LoVo (cell line): ENCODE results near the gene CMTR1.
"Not testable (repeated sequence)": the region's sequence is repeated elsewhere in the genome, so short reads cannot be mapped to it uniquely, and the experiment has no call there.

Source experiments
- DNase-seq: peaks from one replicate; pipeline ENCODE4 v3.0.0-alpha.2; 2016; ENCODE audit warnings: low spot score

Gene CMTR1

GRCh38 chr6:37491830-37492208 is 58.8 kb downstream of the CMTR1 start:
- no peak for DNase-seq

DNA sequence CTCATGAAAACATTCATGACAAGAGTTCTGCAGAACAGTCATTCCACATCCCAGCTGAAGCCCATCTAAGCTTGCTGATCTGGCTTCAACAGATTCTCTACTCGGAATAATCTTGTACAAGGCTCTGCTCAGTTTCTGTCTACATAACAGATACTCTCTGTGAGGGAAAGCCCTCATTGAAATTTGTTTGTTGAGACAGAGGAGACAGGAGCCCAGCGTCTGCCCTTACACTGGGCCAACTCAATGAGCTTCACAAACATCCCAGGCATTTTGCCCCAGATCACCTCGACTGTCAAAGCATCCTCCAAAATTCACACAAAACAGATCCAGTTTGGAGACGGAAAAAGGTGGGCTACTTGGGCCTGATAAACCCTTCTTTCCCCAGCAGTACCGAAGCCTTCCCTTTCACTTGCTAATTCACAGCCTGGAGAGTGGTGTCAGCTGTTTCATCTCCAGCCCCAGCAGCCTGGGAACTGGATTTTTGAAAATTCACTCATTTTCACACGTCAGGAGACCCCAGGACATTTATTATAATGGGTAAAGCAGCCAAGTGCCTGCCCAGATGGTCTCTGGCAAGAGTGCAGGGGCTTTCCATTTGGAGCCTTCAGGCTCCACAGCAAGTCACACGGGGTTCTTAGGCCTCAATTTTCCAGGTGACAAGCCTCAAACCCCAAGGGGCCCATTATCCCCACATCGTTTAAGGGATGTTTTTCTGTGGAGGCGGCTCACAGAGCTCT is 59.4 kb downstream of the CMTR1 start:
- no peak for DNase-seq

DNA sequence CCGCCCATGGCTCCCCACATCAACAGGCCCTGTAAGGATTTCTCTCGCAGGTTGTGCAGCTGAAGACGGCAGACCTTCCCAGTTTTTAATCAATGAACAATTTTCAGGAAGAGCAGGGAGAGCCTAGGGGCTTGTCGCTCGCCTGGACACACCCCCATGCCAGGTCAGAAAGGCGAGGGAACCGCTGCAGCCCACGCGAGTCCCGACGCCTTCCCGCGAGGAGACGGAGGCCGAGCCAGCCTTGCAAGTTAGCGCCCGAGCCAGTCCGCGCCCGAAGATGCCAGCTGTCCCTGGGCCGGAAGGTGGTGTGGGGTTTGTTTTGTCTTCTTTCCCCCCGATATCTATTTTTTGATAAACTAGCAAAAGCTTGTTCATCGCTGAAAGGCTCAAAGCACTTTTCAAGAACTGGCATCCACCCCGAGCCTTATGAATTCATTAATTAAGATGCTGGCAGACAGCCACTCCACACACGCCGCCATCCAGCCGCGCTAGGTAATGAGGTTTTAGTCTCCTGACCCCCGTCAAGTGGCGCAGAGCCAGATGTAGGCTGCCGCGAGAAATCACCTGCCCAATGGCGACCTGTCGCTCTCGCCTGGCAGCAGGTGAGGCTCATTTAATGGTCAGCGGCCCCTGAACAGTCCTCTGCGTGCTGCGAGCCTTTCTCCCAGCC is 60.1 kb downstream of the CMTR1 start:
- DNase-seq = no peak

- DNase-seq = no peak
Measured at GRCh38 chr6:37493661-37493995, 60.6 kb downstream of the CMTR1 start.

GRCh38 chr6:37495244-37495934 is 62.4 kb downstream of the CMTR1 start:
- no peak for DNase-seq

- no peak for DNase-seq
Measured at GRCh38 chr6:37496951-37497885, 64.2 kb downstream of the CMTR1 start.

GRCh38 chr6:37499433-37500293 is 66.6 kb downstream of the CMTR1 start, which contains the start of gene CCDC167:
CCDC167 (minus strand) TSS chr6:37499893; CDS start chr6:37499863, 30 bp downstream.
- DNase-seq = peak; percentile 96

- no peak for DNase-seq
Measured at GRCh38 chr6:37500294-37500608, 67.2 kb downstream of the CMTR1 start.

- not testable (repeated sequence) for DNase-seq
Measured at GRCh38 chr6:37500904-37501303, 67.9 kb downstream of the CMTR1 start.

GRCh38 chr6:37501632-37502491 is 68.8 kb downstream of the CMTR1 start:
- no peak for DNase-seq

DNA sequence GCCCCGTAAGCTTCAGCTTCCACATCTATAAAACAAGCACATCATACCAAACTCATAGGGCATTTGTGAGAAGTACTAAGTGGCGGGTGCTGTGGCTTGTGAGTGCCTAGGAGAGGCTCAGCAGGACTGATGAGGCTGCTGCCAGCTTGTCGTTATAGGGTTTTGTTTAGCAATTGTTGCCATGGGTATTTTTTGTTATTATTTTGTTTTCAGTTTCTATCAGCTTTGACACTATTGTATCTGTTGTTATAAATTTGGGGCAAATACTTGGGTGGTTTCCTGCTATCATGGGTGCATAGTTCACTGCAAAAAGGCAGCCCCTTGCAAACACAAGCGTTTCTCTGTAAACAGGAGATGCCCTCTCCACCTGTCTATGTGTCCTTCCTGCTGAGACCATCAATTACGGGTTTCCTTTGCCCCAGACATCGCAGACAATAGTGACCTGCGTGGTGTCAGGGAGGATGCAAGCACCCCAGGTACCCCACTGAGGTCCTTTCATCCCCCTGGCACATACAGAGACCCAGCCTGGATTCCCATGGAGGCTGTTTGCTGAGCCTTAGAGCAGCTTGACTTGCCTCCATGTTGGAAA is 69.8 kb downstream of the CMTR1 start:
- no peak for DNase-seq

DNA sequence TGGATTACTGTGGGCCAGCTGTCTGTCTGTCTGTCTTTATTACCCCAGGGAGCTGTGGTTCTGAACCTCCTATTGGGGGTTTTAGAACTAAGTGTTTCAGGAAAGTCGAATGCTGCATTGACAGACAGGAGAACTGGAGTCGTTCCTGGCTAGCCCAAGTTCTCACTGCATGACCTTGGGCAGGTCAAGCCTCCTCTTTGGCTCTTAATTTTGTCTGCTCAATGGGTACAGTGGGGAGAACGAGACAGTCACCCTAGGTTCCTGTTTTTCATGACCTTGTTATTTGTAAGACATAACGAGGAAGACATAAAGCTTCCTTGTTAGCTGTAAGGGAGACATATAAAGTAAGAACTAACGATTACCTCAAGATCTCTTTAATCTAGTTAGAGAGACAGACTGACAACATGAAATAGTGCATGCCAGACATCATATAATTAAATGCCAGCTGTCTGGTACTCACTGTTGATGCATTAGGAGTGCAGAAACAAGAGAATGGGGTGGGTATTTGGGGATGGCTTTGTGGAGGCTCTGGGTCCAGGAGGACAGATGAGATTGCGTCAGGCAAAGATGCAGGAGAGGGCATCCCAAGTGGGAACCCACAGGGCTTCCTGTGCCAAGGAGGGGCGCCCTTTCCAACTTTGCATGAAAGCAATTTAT is 70.4 kb downstream of the CMTR1 start:
- no peak for DNase-seq

DNA sequence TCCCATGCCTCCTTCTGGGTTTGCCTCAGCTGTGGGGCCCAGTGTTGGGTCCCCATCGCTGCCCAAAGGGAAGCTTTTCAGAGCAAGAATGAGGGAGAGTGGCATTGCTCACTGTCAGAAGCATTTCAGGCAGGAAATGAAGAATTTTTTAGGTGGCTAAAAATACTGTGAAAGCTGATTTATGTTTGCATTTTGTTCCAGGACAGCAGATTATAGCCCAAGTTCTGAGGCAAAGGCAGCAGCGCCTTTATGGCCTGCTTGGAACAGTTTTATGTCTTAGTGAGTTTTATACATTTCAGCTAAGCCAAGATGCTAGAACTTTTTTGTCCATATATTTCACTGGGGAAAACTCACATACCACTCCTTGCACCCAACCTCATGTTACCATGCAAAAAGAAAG is 71.0 kb downstream of the CMTR1 start:
- no peak for DNase-seq

- DNase-seq = no peak
Measured at GRCh38 chr6:37506479-37506878, 73.5 kb downstream of the CMTR1 start.

GRCh38 chr6:37507077-37507476 is 74.1 kb downstream of the CMTR1 start:
- no peak for DNase-seq

DNA sequence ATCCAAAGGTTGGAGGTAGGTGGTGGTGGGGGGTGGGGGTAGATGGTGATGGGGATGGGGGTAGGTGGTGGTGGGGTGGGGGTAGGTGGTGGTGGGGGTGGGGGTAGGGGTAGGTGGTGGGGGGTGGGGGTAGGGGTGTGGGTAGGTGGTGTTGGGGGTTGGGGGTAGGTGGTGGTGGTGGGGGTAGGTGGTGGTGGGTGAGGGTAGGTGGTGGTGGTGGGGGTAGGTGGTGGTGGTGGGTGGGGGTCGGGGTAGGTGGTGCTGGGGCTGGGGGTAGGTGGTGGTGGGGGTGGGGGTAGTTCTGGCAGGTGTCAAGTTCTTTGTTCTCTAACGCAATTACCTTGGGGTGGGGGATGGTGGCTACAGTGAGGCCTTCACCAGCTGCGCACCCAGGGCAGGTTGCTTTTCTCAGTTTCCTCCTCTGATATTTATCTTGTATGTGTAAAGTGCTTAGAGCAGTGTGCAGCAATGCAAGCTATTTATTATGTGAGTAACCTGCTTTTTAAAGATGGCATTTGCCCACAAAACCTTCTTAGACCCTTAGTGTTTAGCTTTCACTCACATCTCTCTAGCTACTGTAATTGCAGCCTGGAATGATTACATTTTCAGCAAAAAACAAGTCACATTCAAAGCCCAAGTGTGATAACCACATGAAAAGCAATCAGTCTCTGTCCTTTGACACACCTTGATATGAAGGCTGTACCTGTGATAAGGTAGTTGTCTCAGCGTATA is 74.8 kb downstream of the CMTR1 start:
- DNase-seq = no peak

GRCh38 chr6:37511201-37511600 is 78.2 kb downstream of the CMTR1 start:
- DNase-seq = no peak

DNA sequence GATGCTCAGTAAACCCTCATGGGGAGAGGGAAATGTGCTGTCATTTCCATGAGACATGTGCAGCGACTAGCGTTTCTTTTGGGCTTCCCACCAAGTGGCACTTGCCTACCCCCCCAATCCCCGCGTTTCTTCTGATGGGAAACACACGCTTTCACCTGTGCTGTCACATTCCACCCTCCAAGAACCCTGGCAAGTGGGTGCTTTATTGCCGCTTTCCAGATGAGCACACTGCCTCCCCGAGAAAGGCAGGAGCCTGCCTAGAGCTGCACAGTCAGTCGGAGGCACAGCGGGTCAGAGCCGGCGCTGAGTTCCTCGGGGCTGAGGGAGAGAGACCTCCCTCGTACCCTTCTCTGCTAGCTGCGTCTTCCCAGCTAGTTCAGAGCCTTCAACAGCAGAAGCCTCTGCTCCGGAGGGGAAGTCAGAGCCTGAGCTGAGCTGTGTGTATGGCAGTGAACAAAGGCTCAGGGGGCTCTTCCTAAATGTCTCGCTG is 78.9 kb downstream of the CMTR1 start:
- no peak for DNase-seq
